Stimulated activated naive CD4-positive, alpha-beta T cell treated with Interleukin-2 at 50 U/mL for 16 hours (primary cell): Measurements from ENCODE around the gene CSAD.

ENCODE experiments used
- DNase-seq: peaks from one replicate; lab custom pipeline; 2025; lab: John Stamatoyannopoulos, UW

CSAD gene

DNA sequence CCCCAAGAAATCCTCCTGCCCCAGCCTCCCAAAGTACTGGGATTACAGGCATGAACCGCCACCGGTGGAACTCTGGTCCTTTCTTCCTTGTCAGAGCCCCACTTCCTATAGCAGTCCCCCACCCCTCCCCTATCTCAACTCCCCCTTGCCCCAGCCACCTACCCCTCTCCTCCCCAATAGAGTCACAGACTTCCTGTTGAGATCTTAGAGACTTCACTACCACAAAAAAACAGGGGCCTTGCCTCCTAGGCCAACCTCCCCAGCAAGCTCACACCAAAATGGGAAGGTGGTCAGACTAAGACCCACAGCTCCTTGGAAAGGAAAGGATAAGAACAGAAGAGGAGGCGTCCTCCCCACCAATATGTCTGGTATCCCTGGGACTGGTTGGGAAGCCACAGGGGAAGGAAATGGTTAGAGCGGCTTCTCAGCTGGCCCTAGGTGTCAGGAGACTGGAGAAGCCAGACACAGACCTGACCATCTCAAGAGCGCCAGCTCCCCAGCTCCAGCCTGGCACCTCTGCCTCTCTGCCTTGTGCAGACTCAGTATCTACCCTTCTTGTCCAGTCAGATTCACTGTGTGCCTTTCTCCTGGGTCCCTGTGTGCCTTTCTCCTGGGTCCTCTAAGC, 17.9 kb upstream of the CSAD start:
- no peak for DNase-seq

DNA sequence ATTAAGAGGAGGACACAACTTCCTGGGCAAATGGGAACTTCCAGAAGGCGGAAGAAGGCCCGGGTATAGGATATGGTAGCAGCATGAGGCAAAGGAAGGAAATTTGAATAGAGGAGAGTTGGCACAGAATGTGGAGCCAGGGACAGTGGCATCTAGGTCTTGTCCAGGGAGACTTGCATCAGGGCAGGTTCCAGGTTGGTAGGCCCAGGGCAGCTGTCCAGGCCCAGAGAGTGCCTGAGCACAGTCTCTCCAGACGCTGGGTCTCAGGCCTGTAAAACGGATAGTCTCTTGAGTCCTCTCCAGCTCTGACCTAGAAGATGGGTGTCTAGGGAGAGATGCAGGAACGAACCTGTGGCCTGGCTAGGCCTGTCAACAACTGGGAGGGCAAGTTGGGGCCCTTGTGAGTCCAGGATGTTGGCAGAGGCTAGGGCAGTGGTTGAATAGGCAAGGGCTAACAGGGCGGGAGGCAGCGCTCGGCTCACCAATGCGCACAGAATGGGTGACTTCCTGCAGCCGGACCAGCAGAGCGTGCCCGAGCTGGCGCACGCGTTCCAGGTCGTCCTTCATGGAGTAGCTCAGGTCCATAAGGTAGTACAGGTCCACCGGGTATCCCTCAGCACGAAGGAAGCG, 16.4 kb upstream of the CSAD start:
- no peak for DNase-seq

DNA sequence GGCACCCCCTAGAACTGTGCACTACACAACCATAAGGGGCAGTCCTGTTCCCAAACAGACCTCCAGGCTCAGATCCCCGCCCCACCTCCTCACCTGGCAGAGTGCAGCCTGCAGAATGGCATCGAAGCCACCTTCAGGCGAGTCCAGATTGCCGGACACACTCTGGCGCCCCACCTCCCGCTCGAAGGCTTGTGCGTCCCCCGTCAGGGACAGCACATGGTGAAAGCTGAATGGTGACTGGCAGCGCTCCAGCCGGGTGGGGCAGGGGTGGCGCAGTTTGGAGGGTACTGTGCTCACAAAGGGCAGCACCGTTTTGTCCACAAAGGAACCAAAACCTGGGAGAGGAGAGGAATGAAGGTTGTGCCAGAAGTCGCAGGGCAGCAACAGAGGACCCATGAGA, 15.8 kb upstream of the CSAD start:
- no peak for DNase-seq

DNA sequence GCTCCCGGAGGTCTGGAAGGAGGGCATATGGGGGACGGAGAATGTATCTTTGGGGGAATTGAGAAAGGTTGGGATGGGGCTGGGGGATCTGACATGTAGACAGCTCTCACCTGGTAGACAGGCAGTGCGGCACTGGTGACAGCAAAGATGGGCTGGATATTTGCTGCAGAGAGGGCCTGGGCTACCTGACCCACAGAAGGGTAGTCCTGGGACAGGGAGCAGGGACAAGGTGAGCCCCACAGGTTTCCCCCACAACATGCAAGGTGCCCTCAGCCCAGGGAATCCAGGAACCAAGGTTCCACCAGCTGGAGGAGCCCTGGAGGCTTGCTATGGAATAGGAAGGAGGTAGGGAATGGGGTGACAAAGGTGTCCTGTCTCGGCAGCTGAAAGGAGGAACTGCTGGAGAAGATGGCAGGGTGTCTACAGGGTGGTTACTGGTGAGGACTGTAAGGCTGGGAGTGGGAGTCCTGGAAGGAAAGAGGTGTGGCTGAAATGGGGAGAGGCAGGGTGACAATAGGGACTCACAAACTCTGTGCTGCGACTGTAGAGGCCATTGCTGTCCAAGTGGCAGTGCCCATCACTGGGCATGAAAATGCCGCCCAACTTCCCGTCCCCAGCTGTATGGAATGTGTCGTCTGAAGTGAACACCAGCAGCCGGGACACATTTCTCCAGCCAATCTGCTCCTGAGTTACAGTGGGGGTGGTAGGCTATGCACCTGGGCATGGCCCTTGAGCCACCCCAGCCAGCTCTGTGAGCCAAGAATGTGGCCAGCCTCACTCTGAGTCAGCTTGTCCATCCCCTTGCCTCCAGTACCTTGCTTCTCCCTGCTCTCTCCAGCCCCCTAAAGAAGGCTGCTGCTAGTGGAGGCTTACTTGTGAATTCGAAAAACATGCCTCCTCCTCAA, 15.0 kb upstream of the CSAD start:
- no peak for DNase-seq

DNA sequence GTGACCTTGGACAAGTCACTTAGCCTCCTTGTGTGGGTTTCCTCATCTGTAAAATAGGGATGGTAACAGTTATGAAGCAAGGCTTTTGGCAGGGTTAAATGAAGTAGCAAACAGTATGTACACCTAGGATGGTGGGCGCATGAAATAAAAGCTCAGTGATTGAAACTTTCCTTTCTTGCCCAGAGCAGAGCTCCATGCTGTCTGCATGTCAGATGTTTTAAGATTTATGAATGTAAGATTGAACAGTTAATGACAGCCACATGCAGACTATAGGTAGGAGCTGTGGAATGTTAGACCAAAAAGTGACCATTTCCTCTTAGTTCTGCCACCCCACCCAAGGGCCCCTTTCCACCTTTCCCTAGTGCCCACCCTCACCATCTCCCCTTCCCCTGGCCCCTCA, 14.2 kb upstream of the CSAD start:
- no peak for DNase-seq

DNA sequence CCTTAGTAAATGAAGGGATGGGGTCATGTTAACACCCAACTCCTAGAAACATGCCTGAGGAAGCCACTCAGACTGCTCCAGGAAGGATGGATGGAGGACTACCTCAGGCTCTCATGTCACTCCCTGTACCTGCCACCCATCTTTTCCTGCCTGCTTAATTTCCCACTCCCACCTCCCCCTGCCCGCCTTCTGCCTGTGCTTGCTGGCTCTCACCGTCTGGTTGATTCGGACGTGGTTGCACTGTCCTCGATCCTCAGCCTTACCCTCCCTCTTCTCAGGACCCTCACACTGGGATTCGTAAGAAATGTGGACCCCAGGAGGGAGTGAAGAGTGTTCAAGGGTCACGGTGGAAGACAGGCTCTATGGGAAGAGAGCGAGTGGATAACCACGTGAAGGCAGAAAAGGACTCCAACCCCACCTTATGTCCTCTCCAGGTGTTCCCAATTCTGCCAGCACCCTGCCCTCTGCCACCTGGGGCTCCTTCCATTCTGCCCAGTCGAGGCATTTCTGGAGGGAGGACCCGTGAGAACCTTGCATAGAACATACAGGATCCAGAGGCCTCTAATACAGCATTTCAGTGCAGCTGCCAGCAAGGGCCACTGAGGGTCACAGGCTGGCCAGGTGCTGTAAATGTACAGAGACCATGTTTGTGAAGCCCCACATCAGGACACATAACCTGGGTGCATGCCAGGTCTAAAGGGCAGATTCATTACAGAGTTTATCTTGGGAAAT, 13.4 kb upstream of the CSAD start:
- DNase-seq, result no peak

DNA sequence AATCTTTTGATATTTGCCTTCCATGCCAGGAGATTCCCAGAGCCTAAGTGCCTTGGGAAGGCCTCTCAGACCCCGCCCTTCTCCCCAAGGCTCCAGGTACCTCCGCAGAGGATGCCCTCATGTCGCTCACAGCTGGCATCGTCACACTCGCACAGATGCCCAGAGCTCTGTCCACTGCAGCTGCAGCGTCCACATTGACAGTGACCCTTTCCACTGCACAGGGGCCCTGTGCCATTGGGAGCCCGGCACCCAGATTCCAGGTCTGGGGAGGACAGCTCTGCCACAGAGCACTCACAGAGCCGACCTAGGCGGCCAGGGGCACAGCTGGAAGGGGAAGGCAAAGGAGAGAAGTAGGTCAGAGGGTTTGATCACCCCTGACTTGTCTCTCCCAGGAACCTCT, 12.3 kb upstream of the CSAD start:
- DNase-seq, result no peak

DNA sequence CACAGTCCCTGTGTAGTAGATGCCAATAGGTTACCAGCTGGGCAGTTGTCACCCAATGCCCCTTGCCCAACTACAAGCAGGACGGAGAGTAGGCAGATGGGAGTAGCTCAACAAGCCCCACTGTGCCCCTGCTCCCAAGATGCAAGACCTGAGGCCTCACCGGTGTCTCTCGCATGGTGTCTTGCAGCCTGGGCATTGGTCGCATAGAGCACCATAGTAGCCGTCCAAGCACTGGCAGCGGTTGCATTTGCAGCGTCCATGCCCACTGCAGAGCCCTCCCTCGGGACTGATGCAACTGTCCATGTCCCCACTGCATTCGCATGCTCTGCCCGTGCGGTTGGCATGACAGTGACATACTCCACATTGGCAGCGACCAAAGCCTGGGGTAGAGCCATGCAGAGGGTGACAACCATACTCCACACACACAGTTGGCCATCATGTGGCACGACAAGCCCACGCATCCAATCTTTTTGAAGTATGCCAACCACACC, 11.9 kb upstream of the CSAD start:
- no peak for DNase-seq

DNA sequence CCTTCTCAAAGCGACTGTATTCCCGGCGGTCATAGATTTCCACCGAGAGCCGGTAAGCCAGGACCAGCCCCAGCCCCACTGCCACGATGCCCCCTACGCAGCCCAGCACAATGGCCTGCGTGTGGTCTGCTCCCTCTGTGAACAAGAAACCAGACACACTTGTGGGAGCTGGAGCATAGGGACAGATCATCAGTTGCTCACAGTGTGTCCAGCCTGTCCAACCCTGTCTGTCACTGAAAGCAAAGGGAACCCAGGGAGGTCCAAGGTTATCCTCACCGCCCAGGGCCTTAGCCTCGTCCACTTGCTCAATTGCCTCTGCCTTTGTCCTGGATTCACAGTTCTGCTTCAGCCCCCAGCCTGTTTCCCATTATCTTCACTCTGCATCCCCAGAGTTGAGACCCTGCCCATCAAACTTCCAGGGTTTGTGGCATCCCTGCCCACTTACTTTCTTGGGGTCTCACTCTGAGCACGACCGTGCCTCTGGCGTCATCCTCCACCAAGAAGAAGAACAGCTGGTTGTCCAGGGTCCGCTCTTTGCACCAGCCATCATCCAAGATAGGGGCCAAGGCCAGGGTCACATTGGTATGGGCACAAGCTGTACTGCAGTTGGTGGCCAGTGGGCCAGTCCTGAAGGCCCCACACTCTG, 11.3 kb upstream of the CSAD start:
- DNase-seq, result no peak

DNA sequence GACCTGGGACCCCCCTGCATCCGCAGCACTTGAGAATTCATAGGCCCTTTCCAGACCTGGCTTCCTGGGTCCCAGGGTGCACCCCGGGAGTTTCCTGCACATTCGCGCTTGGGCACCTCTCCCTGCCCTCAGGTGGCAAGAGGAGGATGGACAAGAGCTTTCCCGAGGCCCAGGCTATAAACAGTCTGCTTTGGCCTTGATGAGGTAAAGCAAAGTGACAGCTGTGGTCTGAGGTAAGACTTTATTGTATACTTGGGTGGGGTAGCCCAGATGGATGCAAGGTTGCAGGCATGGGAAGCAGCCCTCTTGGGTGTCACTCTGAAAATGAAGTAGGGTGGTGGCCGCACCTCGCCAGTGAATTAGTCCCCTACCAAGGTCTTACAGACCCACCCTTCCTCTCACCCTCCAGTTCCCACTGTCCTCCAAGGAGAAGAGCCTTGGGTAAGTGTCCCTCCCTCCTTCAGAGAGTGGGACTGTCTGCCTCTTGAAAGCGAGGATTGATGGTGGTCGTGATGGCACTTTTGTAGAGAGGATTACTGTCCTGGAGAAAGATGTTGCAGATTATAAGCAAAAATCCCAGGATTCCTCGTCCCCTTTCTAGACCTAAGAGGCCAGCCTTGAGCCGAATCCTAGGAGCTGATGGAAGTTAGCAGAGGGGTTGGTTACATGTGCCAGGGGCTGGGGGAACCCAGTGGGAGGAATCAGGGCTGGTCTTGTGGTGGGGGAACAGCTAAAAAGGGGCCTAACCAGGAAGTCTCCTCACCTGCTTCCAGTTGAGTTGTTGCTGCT, 10.6 kb upstream of the CSAD start:
- no peak for DNase-seq

DNA sequence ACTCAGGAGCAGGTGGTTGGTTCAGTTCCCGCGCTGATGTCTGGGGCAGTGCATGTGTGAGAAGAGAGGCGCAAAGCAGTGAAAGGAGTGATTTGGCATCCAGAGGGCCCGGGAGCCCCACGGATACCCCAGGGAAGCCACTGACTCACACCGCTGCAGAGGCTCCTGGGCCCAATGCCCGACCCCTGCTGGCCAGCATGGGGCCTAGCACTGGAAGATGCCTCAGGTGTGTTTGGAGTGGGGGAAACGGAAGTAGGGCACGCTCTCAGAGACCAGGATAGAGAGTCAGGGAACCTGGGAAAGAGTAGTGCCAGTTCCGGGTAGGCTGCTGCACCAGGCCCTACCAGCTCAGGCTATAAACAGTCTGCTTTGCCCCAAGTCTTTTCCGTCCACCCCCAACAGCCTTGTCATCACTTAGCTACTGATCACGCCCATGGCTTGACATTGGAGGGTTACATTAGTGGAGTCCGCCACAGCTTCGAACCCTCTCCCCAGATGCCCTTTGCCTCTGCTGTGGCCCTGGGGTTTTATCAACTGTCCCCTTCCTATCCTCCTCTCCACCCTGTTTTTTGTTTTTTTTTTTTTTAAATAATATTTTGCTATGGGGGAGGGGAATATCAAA, 9.5 kb upstream of the CSAD start:
- peak; percentile 35 for DNase-seq

DNA sequence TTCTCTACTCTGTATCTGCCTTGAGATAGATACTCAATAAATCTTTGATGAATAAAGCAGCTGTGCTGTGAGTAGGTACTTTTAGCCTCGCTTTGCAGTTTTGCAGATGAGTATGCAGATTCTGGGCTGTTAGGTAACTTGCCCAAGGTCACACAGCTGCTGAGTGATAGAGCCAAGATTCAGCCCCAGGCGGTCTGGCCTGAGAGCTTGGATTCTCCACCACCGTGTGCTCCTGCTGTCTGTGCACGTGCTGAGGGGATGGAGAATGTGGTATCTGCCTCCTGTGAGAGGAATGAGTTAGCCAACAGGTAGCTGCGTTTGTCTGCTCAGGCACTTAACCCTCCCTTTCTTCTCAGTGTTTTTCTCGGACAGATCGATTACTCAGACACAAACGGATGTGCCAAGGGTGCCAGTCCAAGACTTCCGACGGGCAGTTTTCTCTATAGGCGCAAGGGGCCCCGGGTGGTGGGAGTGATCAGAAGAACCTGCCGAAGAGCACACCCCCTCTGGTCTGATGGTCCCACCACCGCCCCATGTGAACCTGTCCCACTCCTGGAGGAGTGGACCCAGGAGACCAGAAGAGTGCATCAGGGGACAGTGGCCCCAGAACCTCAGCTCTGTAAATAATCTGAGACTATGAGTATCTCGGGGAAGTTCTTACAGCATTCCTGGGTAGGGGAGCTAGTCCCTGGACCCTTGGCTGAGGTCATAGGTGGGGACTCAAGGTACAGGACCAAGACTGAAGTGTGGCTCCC, 6.6 kb upstream of the CSAD start:
- DNase-seq, result no peak

DNA sequence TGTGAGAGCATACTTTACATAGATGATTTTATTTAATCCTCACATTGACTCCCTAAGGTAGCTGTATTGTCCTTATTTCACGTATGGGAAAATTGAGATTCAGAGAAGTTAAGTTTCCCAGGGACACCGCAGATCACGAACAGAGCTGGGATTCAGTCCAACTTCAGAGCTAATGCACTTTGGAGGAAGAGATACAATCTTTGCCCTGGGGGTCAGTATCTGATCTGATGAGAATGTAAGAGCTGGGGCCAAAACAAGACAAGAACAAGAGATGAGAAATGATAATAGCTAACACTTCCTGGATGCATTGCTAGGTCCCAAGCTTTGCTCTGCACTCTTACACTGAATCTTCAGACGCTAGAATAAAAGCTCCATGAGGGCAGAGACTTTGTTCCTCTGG, 6.0 kb upstream of the CSAD start:
- DNase-seq, result no peak

DNA sequence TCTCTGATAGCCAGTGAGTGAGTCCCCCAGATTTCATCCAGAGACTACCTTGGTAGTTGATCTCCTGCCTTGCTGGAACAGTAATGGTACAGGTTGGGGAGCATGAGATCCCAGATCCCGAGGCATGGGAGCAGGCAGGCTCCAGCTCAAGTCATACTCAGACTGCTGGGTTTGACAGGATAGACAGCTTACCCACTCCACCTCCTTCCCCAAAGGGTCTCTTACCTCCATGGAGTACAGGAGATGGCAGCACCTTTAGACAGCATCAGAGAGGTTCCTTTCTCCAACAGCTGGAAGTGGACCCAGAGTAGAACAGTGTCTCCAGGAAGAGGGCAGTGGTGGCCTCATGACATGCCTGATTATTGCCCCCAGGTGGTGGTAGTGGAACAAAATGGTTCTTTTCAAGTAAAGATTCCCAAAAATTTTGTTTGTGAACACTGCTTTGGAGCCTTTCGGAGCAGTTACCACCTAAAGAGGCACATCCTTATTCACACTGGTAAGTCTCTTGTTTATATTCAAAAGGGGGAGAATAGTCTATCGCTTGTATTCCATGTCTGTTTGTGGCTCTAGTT, 4.9 kb upstream of the CSAD start:
- no peak for DNase-seq

DNA sequence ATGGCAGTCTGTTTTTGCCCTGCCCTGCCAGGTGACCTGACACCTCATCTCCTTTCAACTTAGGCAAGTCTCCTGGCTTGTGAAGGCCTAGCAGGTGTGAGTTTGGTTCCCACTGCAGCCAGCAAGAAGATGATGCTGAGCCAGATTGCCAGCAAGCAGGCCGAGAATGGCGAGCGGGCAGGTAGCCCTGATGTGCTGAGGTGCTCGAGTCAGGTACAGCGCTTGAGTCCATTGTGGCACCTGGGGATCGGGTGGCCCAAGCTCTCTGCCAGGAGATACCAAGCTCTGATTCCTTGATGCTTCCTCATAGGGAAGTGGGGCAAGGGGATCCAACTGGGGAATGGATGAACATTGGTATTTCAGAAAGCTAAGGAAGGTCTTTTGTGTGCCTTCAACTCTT, 4.1 kb upstream of the CSAD start:
- DNase-seq, result no peak

DNA sequence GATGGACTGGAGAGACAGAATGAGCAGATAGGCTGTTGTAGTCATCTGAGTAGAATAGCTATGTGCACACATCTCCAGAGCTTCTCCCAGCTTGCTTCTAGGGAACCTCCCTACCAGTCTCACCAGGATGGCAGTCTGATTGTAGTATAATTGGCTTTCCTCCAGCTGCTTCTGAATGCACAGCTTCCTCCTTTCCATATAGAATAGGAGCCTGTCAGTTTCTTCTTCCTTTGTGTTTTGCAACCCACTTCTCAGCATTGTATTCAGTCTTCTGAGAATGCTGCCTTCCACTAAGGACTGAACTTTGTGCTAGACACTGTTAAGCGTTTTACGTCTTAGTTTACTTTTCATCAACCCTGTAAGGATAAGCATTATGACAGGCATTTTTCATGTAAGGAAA, 2.2 kb upstream of the CSAD start:
- no peak for DNase-seq

DNA sequence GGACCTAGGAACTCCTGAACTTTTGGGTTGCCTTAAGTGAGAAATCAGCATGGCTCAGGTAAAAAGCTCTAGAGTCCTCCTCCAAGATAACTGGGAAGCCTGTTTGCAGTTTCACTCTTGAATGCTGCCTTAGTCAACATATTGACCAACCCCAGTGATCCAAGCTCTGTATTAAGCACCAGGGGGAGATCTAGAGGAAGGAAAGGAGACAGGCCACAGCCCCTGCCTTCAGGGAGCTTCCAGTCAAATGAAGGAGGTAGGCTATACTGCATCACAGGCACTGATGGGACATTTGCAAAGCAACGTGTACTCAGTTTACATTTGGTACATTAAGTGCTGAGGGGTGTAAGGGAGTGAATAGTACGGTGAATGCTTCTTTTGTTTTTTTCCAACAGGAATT, 1.2 kb upstream of the CSAD start:
- DNase-seq, result no peak

DNA sequence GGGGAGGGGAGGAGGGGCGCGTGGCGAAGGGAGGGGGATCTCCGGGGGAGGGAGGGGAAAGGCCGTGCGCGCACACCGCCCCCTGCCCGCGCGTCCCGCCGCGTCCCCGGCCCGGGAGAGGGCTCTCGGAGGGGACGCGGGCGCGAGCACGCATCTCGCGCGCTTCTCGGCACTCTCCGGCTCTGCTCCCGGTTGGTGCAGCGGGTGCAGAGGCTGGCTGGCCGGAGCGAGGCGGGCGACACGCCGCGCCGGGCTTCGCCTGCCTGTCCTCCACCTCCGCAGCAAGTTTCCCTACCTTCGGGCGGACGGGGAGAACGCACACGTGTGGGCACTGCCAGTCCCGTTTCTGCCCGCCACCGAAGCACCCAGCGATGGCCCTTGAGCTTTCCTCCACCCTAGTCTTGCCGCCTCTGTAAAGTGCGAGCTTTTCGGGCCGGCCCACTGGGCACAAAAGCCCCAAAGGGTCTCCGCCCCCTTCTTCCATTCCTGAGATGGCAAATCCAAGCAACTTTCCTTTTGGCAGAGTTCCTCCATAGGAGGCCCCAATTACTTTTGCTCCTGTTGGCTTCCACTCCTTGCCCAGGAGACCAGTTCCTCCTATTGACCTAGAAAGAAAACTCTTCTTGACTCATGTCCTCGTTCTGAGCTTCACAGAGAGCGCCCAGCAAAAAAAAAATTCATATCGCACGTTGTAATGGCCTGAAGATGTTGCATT, 363 bp upstream of the CSAD start:
- peak; percentile 79 for DNase-seq

DNA sequence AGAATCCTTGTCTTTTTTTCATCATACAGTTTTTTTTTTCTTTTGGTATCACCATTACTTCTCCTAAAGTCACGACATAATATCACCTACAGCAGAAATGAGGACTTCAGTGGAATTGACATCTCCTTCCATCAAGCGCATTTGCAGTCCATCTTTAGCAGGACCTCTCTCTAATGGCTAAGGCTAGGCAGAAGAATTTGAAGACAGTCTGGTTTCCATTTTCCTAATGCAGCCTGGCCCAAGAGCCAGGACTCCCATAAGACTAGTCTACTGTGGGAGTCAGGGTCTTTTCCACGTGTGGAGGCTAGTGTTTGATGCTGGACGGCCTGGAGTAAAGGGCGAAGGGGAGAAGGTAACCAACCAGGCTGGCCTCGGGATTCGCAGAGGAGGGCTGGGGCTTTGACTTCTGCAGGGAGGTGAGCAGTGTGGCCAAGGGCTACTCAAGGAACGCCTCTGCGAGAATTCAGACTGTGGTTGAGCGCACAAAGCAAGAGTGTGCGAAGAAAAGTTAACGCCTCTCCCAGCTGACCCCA, 972 bp downstream of the CSAD start:
- no peak for DNase-seq
